Measurements from ENCODE around the gene NPHP4. TPM values are rescaled to one million over a fixed set of nuclear protein-coding genes. Genes with fewer than 3 reads are reported as not detected.

Gene NPHP4
- total RNA-seq, result 7.8 and 9.5 TPM in 2 replicates

DNA sequence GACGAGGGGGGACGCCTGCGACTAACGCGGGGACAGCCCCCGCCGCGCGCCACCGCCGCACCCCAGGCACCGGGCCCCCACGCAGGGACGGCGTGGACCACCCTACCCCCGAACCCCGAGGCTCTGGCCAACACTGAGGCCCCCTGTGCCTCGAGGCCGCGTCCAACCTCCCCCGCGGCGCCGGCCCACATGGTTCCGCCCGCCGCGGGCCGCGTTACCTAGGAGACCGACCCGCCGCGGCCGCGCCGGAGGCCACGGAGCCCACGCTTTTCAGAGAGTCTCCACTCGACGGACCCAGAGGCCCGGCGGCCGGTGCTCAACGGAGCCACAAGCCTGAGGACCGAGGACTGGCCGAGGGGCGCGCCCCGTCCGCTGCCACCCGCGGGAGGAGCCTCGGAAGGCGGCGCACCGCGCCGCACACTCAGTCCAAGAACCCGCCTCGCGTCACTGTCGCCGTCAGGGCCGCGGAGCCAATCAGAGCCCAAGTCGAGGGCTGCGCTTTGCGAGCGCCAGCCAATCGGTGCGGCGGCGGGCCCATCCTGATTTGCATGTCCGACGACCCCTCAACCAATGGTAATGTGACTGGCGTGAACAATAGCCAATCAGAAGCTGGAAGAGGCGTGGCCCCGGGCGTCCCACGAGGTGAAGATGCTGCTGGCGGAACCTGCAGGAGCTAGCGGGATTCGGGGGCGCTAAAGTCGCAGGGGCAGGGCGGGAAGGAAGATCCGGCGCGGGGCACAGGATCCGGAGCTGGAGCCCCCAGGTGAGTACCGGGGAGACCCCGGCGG, at the start of gene NPHP4:
NPHP4 (minus strand) TSS at position 400 of the 788 bp plus-strand sequence. CDS start 6,136 bp downstream, outside the sequence.

Other genes starting within 250 kb of the NPHP4 start
- 7.1 and 8.4 TPM in 2 replicates for gene KCNAB2, start 53.5 kb upstream of the NPHP4 start, total RNA-seq
- not detected in 2 replicates for gene CHD5, start 187.9 kb upstream of the NPHP4 start, total RNA-seq
- gene RPL22, start 207.2 kb upstream of the NPHP4 start, total RNA-seq, result 101 and 133 TPM in 2 replicates
- 12.6 and 20.2 TPM in 2 replicates for gene RNF207, start 213.7 kb upstream of the NPHP4 start, total RNA-seq
- gene ICMT, start 243.5 kb upstream of the NPHP4 start, total RNA-seq, result 89.7 and 90.7 TPM in 2 replicates

Measured in myometrial cell (primary cell).